KG1 (cell line): ENCODE results near the gene C17orf113.

ENCODE experiments used
- DNase-seq: peaks from one replicate; lab custom pipeline; 2025; lab: John Stamatoyannopoulos, UW

The C17orf113 gene

DNA sequence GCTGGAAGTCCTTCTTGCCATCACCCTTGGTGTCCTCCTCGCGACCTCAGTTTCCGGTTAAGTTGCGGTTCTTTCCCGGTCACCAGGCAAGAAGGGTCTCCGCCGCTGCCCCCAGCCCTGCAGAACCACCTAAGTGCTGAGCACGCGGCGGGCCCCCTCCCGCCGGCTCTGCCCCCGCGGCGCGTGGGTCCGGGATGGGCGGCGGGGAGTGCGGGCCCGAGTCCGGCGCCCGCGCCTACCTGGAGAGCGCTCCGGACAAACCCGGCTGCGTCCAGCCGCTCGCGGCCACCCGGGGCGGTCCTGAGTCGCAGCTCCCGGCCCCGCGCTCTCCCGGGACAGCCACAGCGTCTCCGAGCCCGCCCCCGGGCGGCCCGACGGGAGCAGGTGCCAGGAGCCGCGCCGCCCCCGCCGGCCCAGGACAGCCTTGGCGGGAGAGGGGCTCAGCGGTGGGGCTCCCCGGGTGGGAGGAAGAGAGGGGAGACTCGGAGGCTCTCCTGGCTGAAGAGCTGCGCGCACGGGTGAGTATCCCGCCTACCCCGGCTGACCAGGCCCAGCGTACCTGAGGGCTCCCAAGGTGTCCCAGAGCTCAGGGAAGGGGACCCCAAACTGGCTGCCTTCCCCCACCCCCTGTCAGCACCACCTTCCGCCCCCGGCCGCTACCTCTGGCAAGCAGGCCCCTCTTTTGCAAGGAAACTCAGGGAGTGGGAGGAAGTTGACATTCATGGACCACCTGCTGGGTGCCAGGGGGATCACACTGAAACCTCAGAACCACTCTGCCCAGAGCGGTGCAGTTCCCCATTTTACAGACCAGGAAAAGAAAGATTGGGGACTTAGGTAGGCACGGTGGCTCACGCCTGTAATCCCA is 22.2 kb upstream of the C17orf113 start:
- DNase-seq, result peak; percentile 8

DNA sequence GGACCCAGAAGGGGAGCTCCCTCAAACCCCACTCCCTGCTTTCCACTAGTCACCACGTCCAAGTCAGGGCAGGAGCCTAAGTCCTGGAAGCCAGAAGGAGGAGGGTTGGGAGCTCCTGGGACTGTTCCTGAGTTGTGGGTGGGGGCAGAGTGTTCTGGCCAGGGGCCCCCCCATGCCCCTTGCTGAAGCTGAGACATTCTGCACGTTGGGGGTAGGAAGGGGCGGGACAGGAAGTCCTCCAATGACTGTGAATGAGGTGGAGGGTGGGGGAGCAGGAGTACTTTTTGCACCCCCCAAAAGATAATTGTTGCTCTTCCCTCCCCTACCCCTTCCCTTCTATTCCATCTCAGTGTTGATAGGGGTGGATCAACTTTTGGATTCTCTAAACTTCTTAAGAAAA is 21.4 kb upstream of the C17orf113 start:
- DNase-seq, result peak; percentile 34

DNA sequence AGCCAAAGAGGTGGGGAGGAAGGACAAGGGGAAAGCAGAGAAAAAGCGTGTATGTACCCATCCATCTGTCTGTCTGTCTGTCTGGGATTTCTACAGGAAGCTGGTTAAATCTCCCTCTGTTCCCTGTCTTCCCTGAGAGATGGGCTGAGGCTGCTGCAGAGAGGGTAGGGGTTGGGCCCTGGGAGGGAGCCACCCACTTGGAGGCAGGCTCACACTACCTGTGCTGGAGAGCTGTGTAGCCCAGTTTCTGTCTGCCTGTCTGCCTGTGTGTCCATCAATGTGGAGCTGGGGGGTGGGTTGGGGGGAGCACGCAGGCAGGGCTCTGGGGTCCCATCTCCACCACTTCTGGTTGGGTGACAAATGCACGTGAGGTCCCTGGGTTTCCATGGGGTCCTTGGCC is 18.6 kb upstream of the C17orf113 start:
- DNase-seq, result no peak

DNA sequence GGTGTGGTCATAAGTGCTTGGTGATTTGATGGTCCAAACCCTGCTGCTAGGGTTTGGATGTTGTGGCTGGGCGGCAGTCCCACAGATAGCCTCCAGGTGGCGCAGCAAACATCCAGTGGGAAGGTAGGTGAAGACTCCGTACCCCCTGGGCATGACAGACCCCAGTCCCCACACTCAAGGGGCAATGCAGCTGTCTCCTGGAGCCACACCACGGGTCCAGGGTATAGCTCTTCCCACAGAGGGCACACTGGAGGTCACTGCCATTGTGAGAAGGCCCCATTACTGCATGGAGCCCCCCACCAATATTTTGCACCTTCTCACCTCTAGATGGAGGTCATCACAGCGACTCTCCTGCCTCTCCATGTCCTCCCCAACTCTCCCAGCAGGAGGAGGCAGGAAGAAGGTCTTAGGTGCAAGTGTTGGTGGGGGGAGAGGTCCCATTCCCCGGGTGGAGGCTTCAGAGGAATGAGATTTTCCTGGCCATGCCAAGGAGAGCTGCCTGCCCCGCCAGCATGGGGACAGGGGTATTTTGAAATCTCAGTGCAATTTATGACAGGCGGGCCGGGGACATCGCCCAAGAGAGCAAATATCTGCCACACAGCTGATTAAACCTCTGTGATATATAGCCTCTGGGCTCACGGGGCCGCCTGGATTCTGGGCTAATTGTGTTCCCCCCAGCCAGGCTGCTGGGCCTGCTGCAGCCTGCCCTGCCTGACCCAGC is 17.1 kb upstream of the C17orf113 start:
- peak; percentile 44 for DNase-seq

DNA sequence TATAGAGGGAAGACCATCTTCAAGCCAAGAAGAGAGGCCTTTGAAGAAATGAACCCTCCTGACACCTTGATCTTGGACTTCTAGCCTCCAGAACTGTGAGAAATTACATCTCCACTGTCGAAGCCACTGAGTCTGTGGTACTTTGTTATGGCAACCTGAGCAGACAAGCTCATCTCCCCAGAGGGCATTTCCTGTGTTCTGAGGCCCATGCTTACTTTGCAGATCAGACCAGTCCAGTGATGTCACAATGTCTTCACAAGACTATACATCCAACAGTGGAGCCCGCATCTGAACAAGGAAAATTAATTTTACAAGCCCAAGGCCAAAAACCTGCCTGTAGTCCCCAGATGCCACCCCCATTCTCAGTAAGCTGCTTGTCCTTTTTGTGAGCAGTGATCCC is 14.8 kb upstream of the C17orf113 start:
- no peak for DNase-seq

DNA sequence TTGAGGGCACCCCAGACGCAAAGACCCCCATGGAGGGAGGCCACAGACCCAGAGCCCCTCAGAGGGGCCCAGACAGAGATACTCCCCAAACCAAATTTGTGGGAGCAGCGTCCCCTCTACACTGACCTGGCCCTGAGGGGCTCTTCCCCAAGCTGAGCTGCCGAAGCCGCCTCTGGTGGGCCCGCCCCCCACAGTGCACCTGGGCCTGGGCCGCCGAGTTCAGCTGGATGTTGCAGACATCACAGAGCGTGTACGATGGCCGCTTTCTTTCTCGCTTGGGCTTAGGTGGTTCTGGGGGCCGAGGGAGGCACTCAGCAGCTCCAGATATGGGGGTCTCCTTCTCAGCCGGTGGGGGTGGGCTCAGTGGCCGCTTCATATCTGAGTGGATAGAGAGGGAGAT is 12.3 kb upstream of the C17orf113 start:
- no peak for DNase-seq

DNA sequence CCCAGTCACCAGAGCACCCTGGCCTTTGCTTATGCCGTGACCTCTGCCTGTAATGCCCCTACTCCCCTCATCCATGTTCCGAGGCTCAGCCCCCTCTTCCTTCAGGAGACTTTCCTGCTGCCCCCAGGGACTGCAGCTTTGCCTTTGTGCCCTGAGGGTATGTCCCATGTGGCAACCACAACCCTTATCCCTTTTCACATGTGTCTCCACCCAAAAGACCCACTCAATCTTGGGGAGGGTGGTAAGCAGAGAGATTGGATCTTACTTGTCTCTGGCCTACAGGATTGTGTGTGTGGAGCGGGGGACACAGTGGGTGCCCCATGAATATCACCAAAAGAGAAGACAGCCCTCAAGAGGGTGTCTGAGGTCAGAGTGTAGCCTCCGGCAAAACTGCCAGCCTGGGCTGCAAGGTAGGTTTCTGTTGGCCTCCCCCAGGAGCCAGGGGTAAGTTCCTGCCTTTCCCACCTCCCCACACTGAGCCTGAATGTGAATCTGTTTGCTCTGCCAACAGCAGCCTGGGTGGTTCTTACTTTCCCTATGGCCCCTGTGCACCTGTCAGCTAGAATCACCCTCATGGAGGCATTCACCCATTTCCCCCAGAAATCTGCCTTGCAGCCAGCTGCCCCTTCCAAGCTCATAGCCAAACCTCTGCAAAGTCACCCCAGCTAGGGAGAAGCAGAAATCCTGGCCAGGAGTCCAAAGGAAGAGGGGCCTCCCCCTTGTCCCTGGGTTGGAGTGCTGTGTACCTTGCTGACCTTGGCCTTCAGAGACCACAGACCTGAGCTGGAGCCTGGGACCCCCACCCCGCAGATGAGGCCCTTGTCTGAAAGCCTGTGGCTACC is 11.5 kb upstream of the C17orf113 start:
- no peak for DNase-seq

DNA sequence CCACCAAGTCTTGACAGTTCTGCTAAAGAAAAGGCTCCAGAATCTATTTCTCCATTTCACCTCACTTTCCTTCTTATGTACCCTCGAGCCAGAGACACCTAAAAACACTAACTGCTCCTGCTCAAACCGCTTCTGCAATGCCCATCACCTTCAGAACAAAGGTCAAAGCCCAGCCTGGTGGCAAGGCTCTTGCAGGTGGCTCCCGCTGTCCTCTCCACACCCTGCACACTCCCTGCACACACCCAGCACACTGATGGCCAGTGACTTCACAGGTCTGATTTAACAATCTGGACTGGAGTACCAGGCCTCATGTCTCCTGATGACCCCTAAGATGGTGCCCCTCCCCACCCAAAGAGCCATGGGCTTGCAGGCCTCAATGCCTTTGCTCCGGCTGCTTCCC is 9.8 kb upstream of the C17orf113 start:
- DNase-seq, result no peak

DNA sequence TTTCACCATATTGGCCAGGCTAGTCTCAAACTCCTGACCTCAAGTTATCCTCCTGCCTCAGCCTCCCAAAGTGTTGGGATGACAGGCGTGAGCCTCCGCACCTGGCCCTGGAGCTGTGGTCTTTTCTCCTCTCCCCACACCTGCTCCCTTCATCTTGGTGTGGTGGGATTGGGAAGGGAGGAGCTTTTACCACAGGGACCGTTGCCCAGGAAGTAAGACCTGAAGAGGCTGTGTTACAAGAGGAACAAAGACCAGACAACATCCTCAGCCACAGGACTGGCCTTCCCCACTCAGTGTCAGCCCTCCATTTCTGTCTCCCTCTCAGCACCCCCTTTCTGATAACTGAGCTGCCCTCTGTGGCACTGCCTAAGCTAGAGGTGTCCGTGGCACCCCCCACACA is 9.4 kb upstream of the C17orf113 start:
- DNase-seq, result no peak

DNA sequence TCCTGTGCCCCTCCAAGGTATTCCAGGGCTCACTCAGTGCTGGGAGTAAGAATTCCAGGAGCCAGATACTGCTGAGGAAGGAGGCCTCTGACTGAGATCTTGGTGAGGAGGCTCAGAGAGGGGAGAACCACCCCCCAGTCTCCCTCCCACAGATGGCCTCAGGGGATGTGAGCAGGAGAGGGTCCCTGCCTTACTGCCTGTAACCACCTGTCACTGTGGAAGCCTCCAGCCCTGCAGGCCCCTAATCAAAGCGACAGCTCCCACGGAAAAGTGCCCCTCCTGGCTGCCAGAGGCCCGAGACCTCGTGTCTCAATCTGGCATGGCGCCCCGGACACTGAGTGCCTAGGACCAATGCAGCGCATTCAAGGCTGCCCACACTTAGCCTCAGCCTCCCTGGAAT is 7.7 kb upstream of the C17orf113 start:
- no peak for DNase-seq

DNA sequence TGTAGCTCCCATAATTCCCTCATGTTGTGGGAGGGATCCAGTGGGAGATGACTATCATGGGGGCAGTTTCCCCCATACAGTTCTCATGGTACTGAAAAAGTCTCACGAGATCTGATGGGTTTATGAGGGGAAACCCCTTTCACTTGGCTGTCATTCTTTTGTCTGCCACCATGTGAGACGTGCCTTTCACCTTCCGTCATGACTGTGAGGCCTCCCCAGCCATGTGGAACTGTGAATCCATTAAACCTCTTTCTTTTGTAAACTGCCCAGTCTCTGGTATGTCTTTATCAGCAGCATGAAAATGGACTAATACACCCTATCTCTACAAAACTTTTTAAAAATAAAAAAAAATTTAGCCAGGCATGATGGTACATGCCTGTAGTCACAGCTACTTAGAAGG is 6.2 kb upstream of the C17orf113 start:
- DNase-seq, result no peak

DNA sequence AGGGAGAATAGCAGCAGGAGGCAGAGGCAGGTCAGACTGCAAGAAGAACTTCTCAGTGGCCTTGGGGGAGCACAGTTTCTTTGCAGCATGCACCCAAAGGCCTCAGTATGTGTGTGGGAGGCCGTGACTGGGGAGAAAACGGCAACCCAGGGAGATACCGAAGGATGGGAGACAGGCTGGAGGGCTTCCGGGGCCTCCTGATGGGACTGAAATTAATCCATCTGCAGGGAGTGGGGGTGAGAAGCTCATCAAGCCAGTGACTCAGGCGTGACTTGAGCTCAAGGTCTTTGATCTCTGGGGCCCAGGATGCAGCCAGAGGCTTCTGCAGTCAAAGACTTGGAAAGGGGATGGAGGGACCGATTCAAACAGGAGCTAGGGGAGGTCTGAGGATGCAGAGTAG is 5.1 kb upstream of the C17orf113 start:
- no peak for DNase-seq

DNA sequence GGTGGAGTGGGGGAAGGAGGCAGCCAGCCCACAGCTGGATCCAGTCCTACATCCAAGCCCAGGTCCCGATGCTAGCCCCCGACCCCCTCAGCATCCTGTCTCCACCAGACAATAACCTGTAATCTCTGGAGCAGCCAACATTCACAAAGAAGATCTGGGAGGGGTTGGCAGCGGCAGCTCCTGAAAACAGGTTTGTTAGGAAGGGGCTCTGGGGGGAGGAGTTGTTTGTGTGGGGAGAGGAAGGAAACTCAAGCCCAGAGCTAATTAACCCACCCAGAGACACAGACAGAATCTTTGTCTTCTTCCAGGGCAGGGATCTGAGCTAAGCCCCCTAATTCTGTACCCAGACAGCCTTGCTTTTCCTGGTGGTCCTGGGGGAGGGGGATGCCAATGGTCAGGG is 4.6 kb upstream of the C17orf113 start:
- DNase-seq, result no peak

DNA sequence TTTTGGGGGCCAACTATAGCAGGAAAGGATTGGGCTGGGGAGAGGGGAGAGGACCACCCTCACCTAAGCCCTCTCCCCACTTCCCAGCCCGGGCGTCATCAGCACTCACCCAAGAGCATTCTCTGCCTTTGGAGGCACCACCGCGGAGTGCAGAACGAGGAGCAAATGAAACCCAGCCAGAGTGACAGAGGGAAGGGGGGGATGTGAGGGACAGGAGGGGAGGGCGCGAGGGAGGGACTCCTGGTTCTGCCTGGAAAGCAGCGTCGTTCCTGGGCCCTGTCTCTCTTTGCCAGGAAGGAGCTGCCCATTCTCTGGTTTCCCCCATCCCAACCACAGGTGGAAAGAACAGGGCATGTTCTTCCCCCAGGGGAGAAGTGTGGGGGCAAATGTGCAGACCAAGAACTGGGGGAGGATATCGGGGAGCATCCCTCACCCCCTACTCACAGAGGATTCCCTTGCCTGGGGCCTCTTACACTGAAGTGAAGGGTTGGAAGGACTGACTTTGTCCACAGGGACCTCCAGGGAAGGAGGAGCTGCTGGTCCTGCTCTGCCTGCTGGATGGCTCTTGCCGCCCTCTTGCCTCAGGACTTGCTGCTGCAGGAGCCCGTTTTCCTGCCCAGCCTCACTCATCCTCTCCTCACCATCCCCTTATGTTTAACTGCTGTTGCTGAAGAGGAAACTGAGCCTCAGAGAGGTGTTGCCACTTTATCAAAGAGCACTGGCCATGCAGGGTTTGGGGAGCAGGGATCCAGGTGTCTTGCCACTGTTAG is 3.5 kb upstream of the C17orf113 start:
- DNase-seq, result no peak

DNA sequence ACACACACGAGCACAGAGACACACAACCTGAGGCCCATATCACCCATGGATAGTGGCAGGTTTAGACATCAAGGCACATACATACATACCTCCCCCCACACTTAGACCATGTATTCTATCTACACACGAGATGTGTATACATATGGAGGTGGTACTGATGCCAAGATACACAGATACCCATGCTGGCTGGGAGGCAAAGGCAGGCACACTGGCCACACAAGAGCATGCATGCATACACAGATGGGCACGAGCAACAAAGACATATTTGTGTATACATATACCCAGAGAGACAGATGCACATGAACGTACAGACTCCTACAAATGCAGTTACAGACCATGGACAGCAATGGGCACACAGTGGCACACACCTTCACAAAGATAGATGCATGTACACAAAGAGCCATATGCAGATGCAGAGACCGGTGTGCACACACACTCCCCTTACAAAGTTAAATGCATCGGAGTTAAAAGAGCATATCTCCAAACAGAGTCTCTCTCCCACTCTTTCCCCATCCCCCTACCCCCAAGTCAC is 2.0 kb upstream of the C17orf113 start:
- no peak for DNase-seq

DNA sequence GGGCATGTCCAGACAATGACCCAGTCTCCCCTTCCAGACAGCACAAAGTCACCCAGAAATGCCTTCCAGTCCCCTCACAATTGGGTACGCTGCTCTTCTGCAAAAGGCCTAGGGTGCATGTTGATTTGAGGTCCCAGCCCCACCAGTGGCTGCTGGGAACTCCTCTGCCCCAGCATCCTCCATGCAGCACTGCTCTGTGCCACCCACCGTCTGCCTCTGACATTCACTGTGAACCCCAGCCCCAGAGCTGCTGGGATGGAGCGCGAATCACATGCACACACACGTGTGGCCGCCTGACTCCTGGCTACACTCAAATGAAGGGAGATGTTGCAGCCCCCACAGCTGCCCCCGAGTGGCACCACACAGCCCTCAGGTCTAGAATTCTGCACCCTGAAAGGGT is 1.2 kb upstream of the C17orf113 start:
- DNase-seq, result no peak

DNA sequence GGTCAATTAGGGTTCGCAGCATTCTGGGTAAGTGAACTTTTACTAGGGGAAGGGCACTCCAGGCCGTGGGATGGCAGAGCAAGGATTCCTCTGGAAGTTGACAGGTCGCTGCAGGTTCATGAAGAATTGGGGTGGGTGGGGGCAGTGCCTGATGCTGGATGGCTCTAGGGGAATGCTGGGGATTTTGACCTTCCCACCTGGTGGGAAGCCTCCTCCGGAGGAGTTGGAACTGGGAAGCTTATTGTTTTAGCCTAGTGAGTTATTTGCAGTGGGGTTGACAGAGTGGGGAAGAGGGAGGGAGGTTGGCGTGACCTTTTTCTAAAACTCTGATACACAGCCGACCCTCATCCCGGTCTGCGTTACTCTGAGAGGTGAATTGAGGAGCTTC is 606 bp upstream of the C17orf113 start:
- no peak for DNase-seq

DNA sequence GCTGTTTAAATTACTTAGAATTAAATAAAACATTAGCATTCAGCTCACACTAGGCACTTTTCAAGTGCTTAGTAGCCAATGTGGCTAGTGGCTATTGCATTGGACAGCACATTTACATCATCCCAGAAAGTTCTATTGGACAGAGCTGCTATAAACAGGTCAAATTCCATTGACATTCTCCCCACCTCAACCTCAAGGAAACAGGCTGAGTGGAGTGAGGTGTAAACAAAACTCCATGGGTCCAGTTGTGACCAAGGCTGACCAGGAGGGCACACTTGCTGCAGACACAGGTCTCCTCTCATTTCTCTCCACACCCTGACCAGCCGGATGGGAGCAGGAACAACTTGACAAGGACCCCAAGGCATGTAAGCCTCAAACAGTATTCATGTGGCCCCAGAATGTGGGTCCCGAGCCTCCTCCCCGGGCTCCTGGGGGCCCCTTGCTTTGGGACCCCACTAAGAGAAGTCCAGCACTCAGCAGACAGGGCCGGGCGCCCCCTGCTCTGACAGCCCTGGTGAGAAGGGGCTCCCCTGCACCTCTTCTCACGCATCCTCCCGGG is 488 bp downstream of the C17orf113 start:
- DNase-seq, result no peak

DNA sequence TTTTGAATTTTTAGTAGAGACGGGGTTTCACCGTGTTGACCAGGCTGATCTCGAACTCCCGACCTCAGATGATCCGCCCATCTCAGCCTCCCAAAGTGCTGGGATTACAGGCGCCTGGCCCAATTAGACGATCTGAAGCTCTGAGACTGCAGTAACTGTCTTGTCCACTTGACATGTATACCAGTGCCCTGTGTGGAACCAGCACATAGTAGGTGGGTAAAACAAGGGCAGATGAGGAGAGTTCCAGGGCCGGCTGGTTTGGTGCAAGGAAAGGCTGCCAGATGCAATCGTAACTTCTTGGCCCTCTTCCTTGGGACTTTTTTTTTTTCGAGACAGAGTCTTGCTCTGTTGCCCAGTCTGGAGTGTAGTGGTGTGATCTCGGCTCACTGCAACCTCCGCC is 3.1 kb downstream of the C17orf113 start:
- no peak for DNase-seq

DNA sequence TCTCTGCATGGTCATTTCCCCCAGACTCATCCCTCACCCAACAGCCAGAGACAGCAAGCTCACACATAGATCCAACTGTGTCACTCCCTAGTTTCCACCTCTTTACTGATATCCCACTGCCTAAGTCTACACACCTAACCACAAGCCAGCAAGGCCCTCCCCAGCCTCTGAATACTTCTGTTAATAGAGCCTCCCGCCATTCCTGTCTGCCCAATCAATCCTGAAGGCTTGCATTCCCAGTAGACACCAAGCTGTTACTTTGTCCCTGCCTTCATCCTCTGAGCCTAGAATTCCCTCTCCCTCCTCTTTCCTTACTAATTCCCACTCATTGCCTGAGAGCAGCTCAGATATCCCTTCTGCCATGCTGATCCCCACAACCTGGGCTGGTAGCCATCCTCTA is 4.7 kb downstream of the C17orf113 start:
- DNase-seq, result no peak

DNA sequence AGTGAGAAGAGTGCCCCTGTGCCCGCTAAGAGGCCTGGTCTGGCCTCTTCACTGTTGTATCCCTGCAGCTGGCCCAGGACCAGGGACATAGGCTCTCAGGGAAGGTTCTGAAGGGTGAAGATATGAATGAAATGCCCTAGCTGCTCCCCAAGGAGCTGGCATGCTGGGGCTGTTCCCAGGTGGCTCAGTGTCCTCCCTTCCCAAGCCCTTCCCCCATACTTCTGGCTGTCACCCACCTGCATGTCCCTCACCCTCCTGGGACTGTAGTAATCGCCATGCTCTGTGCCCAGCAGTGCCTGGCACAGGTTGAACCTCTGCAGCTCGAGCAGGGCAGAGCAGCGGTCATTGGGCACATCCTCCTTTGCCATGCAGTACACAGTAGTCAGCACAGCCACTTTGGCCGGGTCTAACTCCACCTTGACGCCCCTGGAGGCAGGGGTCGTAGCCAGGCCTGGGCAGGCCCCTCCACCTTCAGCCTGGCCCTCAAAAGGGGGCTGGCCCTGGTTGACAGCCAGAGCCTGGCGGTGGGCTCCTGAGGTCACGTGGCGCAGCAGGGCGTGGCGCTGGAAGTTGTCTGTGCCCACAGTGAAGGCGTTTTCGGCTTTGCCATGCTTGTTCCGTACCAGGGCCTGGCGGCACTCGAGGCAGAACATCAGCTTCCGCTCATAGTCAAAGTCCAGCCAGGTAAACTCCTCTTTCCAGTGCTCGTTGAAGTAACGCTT is 7.6 kb downstream of the C17orf113 start:
- no peak for DNase-seq
